Muscle of back (tissue), 13 donors: ENCODE measurements around the gene RSPO3. TPM values are rescaled to one million over a fixed set of nuclear protein-coding genes. Genes with fewer than 3 reads are reported as not detected.
A peak's percentile ranks its signal among the peaks of the same experiment; 100 is the strongest.
"Not testable (repeated sequence)": the region's sequence is repeated elsewhere in the genome, so short reads cannot be mapped to it uniquely, and the experiment has no call there.

Experiments
- DNase-seq, 3 donors: peaks; one replicate each; pipeline versions ENCODE4 v3.0.0 to v3.0.0-alpha.2; 2013
- long read RNA-seq, 9 donors: transcript quantifications; one replicate each; lab custom pipeline, GENCODE V29; 2026
- polyA plus RNA-seq, 10 donors: library from polyadenylated mRNA; unstranded; fragments of 120-200 nt; gene quantifications; one replicate each; pipeline ENCODE4 v1.2.1, GENCODE V29; 2013; ENCODE audit not compliant: insufficient read length in 10 of 10

The RSPO3 gene
- polyA plus RNA-seq: 10 to 100 TPM in 8 of 10 donors, 1 to 10 TPM in 2; 8.8 to 24.8 (median 15.7) TPM
- long read RNA-seq, donor 1, transcript RSPO3-201 (5 exons, 2,697 nt): major isoform, 6 of 6 reads
- long read RNA-seq, donor 1, partial matches to known transcripts: 0 of 6 reads
- long read RNA-seq, donor 1, other reads (novel, unspliced or antisense): 0 of 6 reads
- long read RNA-seq, donor 2, partial matches to known transcripts: 0 of 2 reads
- long read RNA-seq, donor 2, other reads (novel, unspliced or antisense): 0 of 2 reads
- long read RNA-seq, donor 3: 0 reads
- long read RNA-seq, donor 4, partial matches to known transcripts: 0 of 2 reads
- long read RNA-seq, donor 4, other reads (novel, unspliced or antisense): 0 of 2 reads
- long read RNA-seq, donor 5, partial matches to known transcripts: 0 of 1 reads
- long read RNA-seq, donor 5, other reads (novel, unspliced or antisense): 0 of 1 reads
- long read RNA-seq, donor 6, partial matches to known transcripts: 0 of 3 reads
- long read RNA-seq, donor 6, other reads (novel, unspliced or antisense): 0 of 3 reads
- long read RNA-seq, donor 7, partial matches to known transcripts: 0 of 3 reads
- long read RNA-seq, donor 7, other reads (novel, unspliced or antisense): 0 of 3 reads
- long read RNA-seq, donor 8, partial matches to known transcripts: 0 of 4 reads
- long read RNA-seq, donor 8, other reads (novel, unspliced or antisense): 0 of 4 reads
- long read RNA-seq, donor 9: 0 reads

GRCh38 chr6:127118298-127119101, at the start of gene RSPO3:
Gene RSPO3 (plus strand): TSS chr6:127118671. CDS start chr6:127119193, 522 bp downstream.
- DNase-seq: peak; percentile 65 to 93 (median 78)

- peak in 1 of 3 donors; percentile 8 for DNase-seq
Observed at GRCh38 chr6:127069659-127070279, 48.7 kb upstream of the RSPO3 start.

GRCh38 chr6:127073222-127073621, 45.2 kb upstream of the RSPO3 start:
- no peak for DNase-seq

- no peak for DNase-seq
Observed at GRCh38 chr6:127076466-127076865, 42.0 kb upstream of the RSPO3 start.

GRCh38 chr6:127077886-127078285, 40.6 kb upstream of the RSPO3 start:
- no peak for DNase-seq

- no peak for DNase-seq
Observed at GRCh38 chr6:127078669-127079068, 39.8 kb upstream of the RSPO3 start.

GRCh38 chr6:127079681-127080080, 38.8 kb upstream of the RSPO3 start:
- no peak for DNase-seq

GRCh38 chr6:127080081-127080480, 38.4 kb upstream of the RSPO3 start:
- no peak for DNase-seq

- DNase-seq: no peak
Observed at GRCh38 chr6:127083231-127083962, 35.1 kb upstream of the RSPO3 start.

GRCh38 chr6:127083963-127084310, 34.5 kb upstream of the RSPO3 start:
- peak in 1 of 3 donors; percentile 5 for DNase-seq

- peak in 2 of 3 donors; percentile 31 to 57 for DNase-seq
Observed at GRCh38 chr6:127085181-127085580, 33.3 kb upstream of the RSPO3 start.

GRCh38 chr6:127090051-127090450, 28.4 kb upstream of the RSPO3 start:
- no peak for DNase-seq

GRCh38 chr6:127092466-127092865, 26.0 kb upstream of the RSPO3 start:
- DNase-seq: no peak

- peak in 1 of 3 donors; percentile 47 for DNase-seq
Observed at GRCh38 chr6:127094791-127095190, 23.7 kb upstream of the RSPO3 start.

GRCh38 chr6:127096167-127096566, 22.3 kb upstream of the RSPO3 start:
- no peak for DNase-seq

GRCh38 chr6:127097442-127097841, 21.0 kb upstream of the RSPO3 start:
- DNase-seq: not testable (repeated sequence)

GRCh38 chr6:127100510-127101140, 17.8 kb upstream of the RSPO3 start:
- peak in 1 of 3 donors; percentile 58 for DNase-seq

GRCh38 chr6:127102299-127102698, 16.2 kb upstream of the RSPO3 start:
- peak in 1 of 3 donors; percentile 80 for DNase-seq

- no peak for DNase-seq
Observed at GRCh38 chr6:127102859-127103258, 15.6 kb upstream of the RSPO3 start.

- DNase-seq: no peak
Observed at GRCh38 chr6:127103482-127103881, 15.0 kb upstream of the RSPO3 start.
